H9 (cell line): ENCODE results near the gene MYO5B. TPM values are rescaled to one million over a fixed set of nuclear protein-coding genes. Genes with fewer than 3 reads are reported as not detected.

Experiments used
- DNase-seq: peaks from one replicate; pipeline ENCODE4 v3.0.0-alpha.2; 2017
- H2AFZ ChIP-seq: one replicate; pipeline ENCODE4 v1.6.1; 2013; ENCODE audit warnings: mild to moderate bottlenecking, low read length, control low read depth, moderate library complexity
- H2AK5ac ChIP-seq: 2 replicates; pipeline ENCODE4 v1.6.1; 2013; ENCODE audit warnings: low read length, control low read depth, mixed read lengths; ENCODE audit not compliant: insufficient read length
- H2BK120ac ChIP-seq: one replicate; pipeline ENCODE4 v1.6.1; 2013; ENCODE audit warnings: low read depth, mild to moderate bottlenecking, low read length, control low read depth, inconsistent platforms; ENCODE audit not compliant: poor library complexity, severe bottlenecking
- H2BK12ac ChIP-seq: 2 replicates; pipeline ENCODE4 v1.6.1; 2013; ENCODE audit warnings: low read length, control low read depth, mixed read lengths, low read depth; ENCODE audit not compliant: insufficient read length
- H2BK15ac ChIP-seq: 2 replicates; pipeline ENCODE4 v1.6.1; 2013; ENCODE audit warnings: low read depth, low read length, control low read depth
- H2BK20ac ChIP-seq: one replicate; pipeline ENCODE4 v1.6.1; 2013; ENCODE audit warnings: low read depth, mild to moderate bottlenecking, low read length, control low read depth, inconsistent platforms; ENCODE audit not compliant: poor library complexity, severe bottlenecking
- H2BK5ac ChIP-seq: 2 replicates; pipeline ENCODE4 v1.6.1; 2013; ENCODE audit warnings: low read length, control low read depth, mixed read lengths; ENCODE audit not compliant: insufficient read length
- H3K14ac ChIP-seq: 2 replicates; pipeline ENCODE4 v1.6.1; 2013; ENCODE audit warnings: low read length, control low read depth; ENCODE audit not compliant: insufficient read depth
- H3K18ac ChIP-seq: 2 replicates; pipeline ENCODE4 v1.6.1; 2013; ENCODE audit warnings: low read depth, mild to moderate bottlenecking, mixed read lengths, low read length, control low read depth; ENCODE audit not compliant: insufficient read length
- H3K23ac ChIP-seq: 2 replicates; pipeline ENCODE4 v1.6.1; 2013; ENCODE audit warnings: low read length, control low read depth, mixed read lengths, low read depth; ENCODE audit not compliant: insufficient read length
- H3K23me2 ChIP-seq: 2 replicates; pipeline ENCODE4 v1.6.1; 2013; ENCODE audit warnings: low read depth, mild to moderate bottlenecking, mixed read lengths, low read length, control low read depth; ENCODE audit not compliant: insufficient read length, poor library complexity, severe bottlenecking
- H3K27ac ChIP-seq: 2 replicates; pipeline ENCODE4 v1.5.1; 2013; ENCODE audit warnings: low read length, control low read depth, mixed read lengths, low read depth; ENCODE audit not compliant: insufficient read length
- H3K27me3 ChIP-seq: 2 replicates; pipeline ENCODE4 v1.6.1; 2013; ENCODE audit warnings: low read length, control low read depth, inconsistent platforms; ENCODE audit not compliant: insufficient read depth
- H3K4ac ChIP-seq: 2 replicates; pipeline ENCODE4 v1.6.1; 2013; ENCODE audit warnings: low read depth, mild to moderate bottlenecking, control low read depth, inconsistent platforms, low read length, moderate library complexity
- H3K4me1 ChIP-seq: 2 replicates; pipeline ENCODE4 v1.6.1; 2013; ENCODE audit warnings: low read length, control low read depth, inconsistent platforms; ENCODE audit not compliant: insufficient read depth
- H3K4me2 ChIP-seq: 2 replicates; pipeline ENCODE4 v1.6.1; 2013; ENCODE audit warnings: low read length, control low read depth, mixed read lengths; ENCODE audit not compliant: insufficient read length, insufficient read depth
- H3K56ac ChIP-seq: 2 replicates; pipeline ENCODE4 v1.6.1; 2013; ENCODE audit warnings: low read depth, mild to moderate bottlenecking, mixed read lengths, low read length, control low read depth; ENCODE audit not compliant: insufficient read length
- H3K79me1 ChIP-seq: 2 replicates; pipeline ENCODE4 v1.6.1; 2013; ENCODE audit warnings: low read depth, mild to moderate bottlenecking, moderate library complexity, low read length, control low read depth, inconsistent platforms; ENCODE audit not compliant: insufficient read depth, poor library complexity, severe bottlenecking
- H3K79me2 ChIP-seq: 2 replicates; pipeline ENCODE4 v1.6.1; 2013; ENCODE audit warnings: low read length, control low read depth, inconsistent platforms; ENCODE audit not compliant: insufficient read depth
- H3K9ac ChIP-seq: 2 replicates; pipeline ENCODE4 v1.6.1; 2013; ENCODE audit warnings: low read length, control low read depth, mixed read lengths; ENCODE audit not compliant: insufficient read length; ENCODE audit errors: extremely low read depth
- H3K9me3 ChIP-seq: one replicate; pipeline ENCODE4 v1.6.1; 2013; ENCODE audit warnings: low read depth, low read length, inconsistent platforms; ENCODE audit not compliant: control insufficient read depth
- H3T11ph ChIP-seq: one replicate; pipeline ENCODE4 v1.6.1; 2013; ENCODE audit warnings: mild to moderate bottlenecking, low read length, control low read depth, inconsistent platforms
- H4K20me1 ChIP-seq: one replicate; pipeline ENCODE4 v1.6.1; 2013; ENCODE audit not compliant: control insufficient read depth, insufficient read length, insufficient read depth
- H4K5ac ChIP-seq: 2 replicates; pipeline ENCODE4 v1.6.1; 2013; ENCODE audit warnings: low read depth, mild to moderate bottlenecking, mixed read lengths, low read length, control low read depth; ENCODE audit not compliant: insufficient read length
- H4K8ac ChIP-seq: replicated peaks from 2 replicates; pipeline ENCODE4 v1.6.1; 2013; ENCODE audit warnings: low read length, control low read depth, mixed read lengths, low read depth; ENCODE audit not compliant: insufficient read length
- H4K91ac ChIP-seq: 2 replicates; pipeline ENCODE4 v1.6.1; 2013; ENCODE audit warnings: low read depth, mild to moderate bottlenecking, moderate library complexity, mixed read lengths, low read length, control low read depth; ENCODE audit not compliant: insufficient read length
- H3K27ac Mint-ChIP-seq, 3 experiments: 2 replicates in 2 of 3; 3 replicates in 1 of 3; pipeline ENCODE4 v1.8.0; 2020 to 2021; ENCODE audit warnings: mixed read lengths in 3 of 3, mild to moderate bottlenecking in 1 of 3, moderate library complexity in 1 of 3
- H3K27me3 Mint-ChIP-seq: 2 replicates; pipeline ENCODE4 v1.8.0; 2021; ENCODE audit warnings: low read depth, mild to moderate bottlenecking, moderate library complexity, mixed read lengths
- H3K36me3 Mint-ChIP-seq, 3 experiments: 2 replicates in 2 of 3; 3 replicates in 1 of 3; pipeline ENCODE4 v1.8.0; 2020 to 2021; ENCODE audit warnings: low read depth in 3 of 3, mixed read lengths in 3 of 3; ENCODE audit not compliant: insufficient read depth in 1 of 3
- H3K4me1 Mint-ChIP-seq, 2 experiments: 2 replicates each; pipeline ENCODE4 v1.8.0; 2020; ENCODE audit warnings: mixed read lengths in 2 of 2
- H3K4me3 Mint-ChIP-seq, 2 experiments: 2 replicates in 1 of 2; 3 replicates in 1 of 2; pipeline ENCODE4 v1.8.0; 2020 to 2021; ENCODE audit warnings: mild to moderate bottlenecking in 2 of 2, mixed read lengths in 2 of 2, moderate library complexity in 1 of 2
- H3K9me3 Mint-ChIP-seq, 2 experiments: 2 replicates in 1 of 2; 3 replicates in 1 of 2; pipeline ENCODE4 v1.8.0; 2020; ENCODE audit warnings: mild to moderate bottlenecking in 2 of 2, mixed read lengths in 2 of 2, moderate library complexity in 1 of 2
- WGBS: extraction: QIAGEN DNeasy Blood & Tissue Kit; methylation state at CpG from one replicate; pipeline ENCODE4 v1.1.7; 2013; ENCODE audit warnings: missing lambda C conversion rate, low lambda C conversion rate, mixed read lengths; ENCODE audit not compliant: insufficient read length; ENCODE audit errors: extremely low coverage; 5-methylcytosine and 5-hydroxymethylcytosine counted together
- total RNA-seq: library from RNA; stranded (reverse); gene quantifications from 2 replicates; pipeline ENCODE4 v1.2.1, GENCODE V29; 2021
- TF ChIP-seq, protein P1 (sequence below): fragments of 200-600 bp; sonication (generic); conservative IDR thresholded peaks from 3 replicates; pipeline ENCODE4 v1.8.0; 2021; ENCODE audit warnings: antibody characterized with exemption, mild to moderate bottlenecking

Gene MYO5B
- total RNA-seq, 1 experiment from 2014 or later, result 9.3 TPM

DNA sequence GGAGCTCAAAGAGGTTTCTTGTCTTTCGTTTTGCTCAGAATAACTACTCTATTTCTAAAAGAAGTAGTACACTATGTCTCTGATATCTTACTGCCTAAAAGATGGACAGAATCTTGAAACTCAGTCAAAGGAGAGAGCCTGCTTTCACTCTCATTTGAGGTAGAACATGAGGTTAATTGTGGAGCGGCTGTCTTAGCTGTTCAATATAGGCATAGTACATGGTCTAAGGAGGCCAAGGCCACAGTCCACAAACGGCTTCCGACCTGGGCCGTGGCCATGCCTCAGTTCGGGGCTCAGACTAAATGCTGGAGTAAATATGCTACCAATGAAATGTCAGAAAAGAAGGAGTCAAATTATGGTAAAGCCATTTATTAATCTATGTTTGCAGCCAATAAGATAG lies 195.8 kb downstream of the MYO5B start:
- Histone ChIP-seq H3K27ac (no peak overlapping the region), H3K79me1 (no peaks in the 10 kb centered on the region), H3K27me3 (no peaks in the 10 kb centered on the region), H4K20me1 (no peaks in the 10 kb centered on the region), H3T11ph (no peak overlapping the region), H2AFZ (no peak overlapping the region), H3K4me2 (no peak overlapping the region), H3K23ac (no peak overlapping the region), H3K9me3 (no peaks in the 10 kb centered on the region), H3K14ac (no peak overlapping the region), H4K91ac (no peak overlapping the region), H2AK5ac (no peak overlapping the region), H3K4ac (no peak overlapping the region), H4K8ac (no peak overlapping the region), H3K23me2 (no peaks in the 10 kb centered on the region), H2BK20ac (no peak overlapping the region), H3K18ac (no peak overlapping the region), H3K79me2 (no peaks in the 10 kb centered on the region), H3K56ac (no peak overlapping the region), H3K9ac (no peak overlapping the region), H2BK12ac (no peak overlapping the region), H4K5ac (no peak overlapping the region), H3K4me1 (peaks cover 4% of the 10 kb centered on the region; the same call in 1 of the 2 replicates), H2BK120ac (no peak overlapping the region), H2BK15ac (no peak overlapping the region), H2BK5ac (no peak overlapping the region)
- whole genome bisulfite sequencing, result no CpG with 5 or more reads among the region's 6 CpGs
- H3K27ac Mint-ChIP-seq, result no peak overlapping the region
- H3K36me3 Mint-ChIP-seq, result no peaks in the 10 kb centered on the region
- TF ChIP-seq, protein P1, sequence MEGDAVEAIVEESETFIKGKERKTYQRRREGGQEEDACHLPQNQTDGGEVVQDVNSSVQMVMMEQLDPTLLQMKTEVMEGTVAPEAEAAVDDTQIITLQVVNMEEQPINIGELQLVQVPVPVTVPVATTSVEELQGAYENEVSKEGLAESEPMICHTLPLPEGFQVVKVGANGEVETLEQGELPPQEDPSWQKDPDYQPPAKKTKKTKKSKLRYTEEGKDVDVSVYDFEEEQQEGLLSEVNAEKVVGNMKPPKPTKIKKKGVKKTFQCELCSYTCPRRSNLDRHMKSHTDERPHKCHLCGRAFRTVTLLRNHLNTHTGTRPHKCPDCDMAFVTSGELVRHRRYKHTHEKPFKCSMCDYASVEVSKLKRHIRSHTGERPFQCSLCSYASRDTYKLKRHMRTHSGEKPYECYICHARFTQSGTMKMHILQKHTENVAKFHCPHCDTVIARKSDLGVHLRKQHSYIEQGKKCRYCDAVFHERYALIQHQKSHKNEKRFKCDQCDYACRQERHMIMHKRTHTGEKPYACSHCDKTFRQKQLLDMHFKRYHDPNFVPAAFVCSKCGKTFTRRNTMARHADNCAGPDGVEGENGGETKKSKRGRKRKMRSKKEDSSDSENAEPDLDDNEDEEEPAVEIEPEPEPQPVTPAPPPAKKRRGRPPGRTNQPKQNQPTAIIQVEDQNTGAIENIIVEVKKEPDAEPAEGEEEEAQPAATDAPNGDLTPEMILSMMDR, result no peak
- no peak for DNase-seq
- no peaks in the 10 kb centered on the region for H3K9me3 Mint-ChIP-seq
- no peak overlapping the region for H3K4me3 Mint-ChIP-seq
- H3K27me3 Mint-ChIP-seq, result no peaks in the 10 kb centered on the region; the same call in 1 of the 2 replicates
- H3K4me1 Mint-ChIP-seq, result peaks cover 7 to 9% of the 10 kb centered on the region in 2 experiments; a peak in 3 of 4 replicates
